Astrocyte (in vitro differentiated cells and primary cell): ENCODE measurements around the gene MC4R.

Experiments used
- CTCF ChIP-seq: IDR thresholded peaks from 2 replicates; pipeline ENCODE4 v1.5.1; 2011; ENCODE audit warnings: low read depth, mild to moderate bottlenecking, inconsistent platforms, low read length, moderate library complexity; ENCODE audit not compliant: insufficient read depth
- EZH2 ChIP-seq: IDR thresholded peaks from 2 replicates; pipeline ENCODE4 v1.6.1; 2012; ENCODE audit warnings: mild to moderate bottlenecking, low read length, inconsistent platforms; ENCODE audit not compliant: insufficient read depth

- TF ChIP-seq CTCF (no peak), EZH2 (no peak)
Observed at GRCh38 chr18:60322591-60322990, 50.0 kb downstream of the MC4R start.
